ENCODE measurements around the gene LAGE3.
A peak's percentile ranks its signal among the peaks of the same experiment; 100 is the strongest.

Gene LAGE3

GRCh38 chrX:154435171-154435733, 43.8 kb downstream of the LAGE3 start:
- H3K27me3 ChIP-seq (ENCODE audit: control insufficient read depth, insufficient read depth, low read length) = no peaks in the 10 kb centered on the region
- no peak overlapping the region for H3K9ac ChIP-seq (ENCODE audit: low read depth, low read length)
- no peak overlapping the region for H3K4me3 ChIP-seq (ENCODE audit: low read depth, low read length)
- H3K4me1 ChIP-seq (ENCODE audit: control insufficient read depth, insufficient read depth, low read length) = no peaks in the 10 kb centered on the region
- H3K9me3 ChIP-seq (ENCODE audit: control insufficient read depth, insufficient read depth, low read length) = no peaks in the 10 kb centered on the region
- H3K36me3 ChIP-seq (ENCODE audit: control insufficient read depth, insufficient read depth, low read length) = peaks cover 28% of the 10 kb centered on the region

- Histone ChIP-seq H3K4me3 (ENCODE audit: low read depth, low read length) (no peak overlapping the region), H3K27me3 (ENCODE audit: control insufficient read depth, insufficient read depth, low read length) (no peaks in the 10 kb centered on the region), H3K9ac (ENCODE audit: low read depth, low read length) (no peak overlapping the region), H3K4me1 (ENCODE audit: control insufficient read depth, insufficient read depth, low read length) (no peaks in the 10 kb centered on the region), H3K36me3 (ENCODE audit: control insufficient read depth, insufficient read depth, low read length) (peaks cover 23% of the 10 kb centered on the region), H3K9me3 (ENCODE audit: control insufficient read depth, insufficient read depth, low read length) (no peaks in the 10 kb centered on the region)
Measured at GRCh38 chrX:154434394-154435168, 44.5 kb downstream of the LAGE3 start.

GRCh38 chrX:154433605-154434004, 45.5 kb downstream of the LAGE3 start:
- no peaks in the 10 kb centered on the region for H3K4me1 ChIP-seq (ENCODE audit: control insufficient read depth, insufficient read depth, low read length)
- H3K27me3 ChIP-seq (ENCODE audit: control insufficient read depth, insufficient read depth, low read length) = no peaks in the 10 kb centered on the region
- H3K4me3 ChIP-seq (ENCODE audit: low read depth, low read length) = no peak overlapping the region
- H3K36me3 ChIP-seq (ENCODE audit: control insufficient read depth, insufficient read depth, low read length) = peaks cover 16% of the 10 kb centered on the region
- H3K9me3 ChIP-seq (ENCODE audit: control insufficient read depth, insufficient read depth, low read length) = no peaks in the 10 kb centered on the region
- H3K9ac ChIP-seq (ENCODE audit: low read depth, low read length) = no peak overlapping the region

- H3K36me3 ChIP-seq (ENCODE audit: control insufficient read depth, insufficient read depth, low read length) = peaks cover 16% of the 10 kb centered on the region
- no peaks in the 10 kb centered on the region for H3K9me3 ChIP-seq (ENCODE audit: control insufficient read depth, insufficient read depth, low read length)
- H3K9ac ChIP-seq (ENCODE audit: low read depth, low read length) = no peak overlapping the region
- no peak overlapping the region for H3K4me3 ChIP-seq (ENCODE audit: low read depth, low read length)
- H3K4me1 ChIP-seq (ENCODE audit: control insufficient read depth, insufficient read depth, low read length) = no peaks in the 10 kb centered on the region
- no peaks in the 10 kb centered on the region for H3K27me3 ChIP-seq (ENCODE audit: control insufficient read depth, insufficient read depth, low read length)
Measured at GRCh38 chrX:154432210-154432609, 46.9 kb downstream of the LAGE3 start.

- H3K27me3 ChIP-seq (ENCODE audit: control insufficient read depth, insufficient read depth, low read length) = no peaks in the 10 kb centered on the region
- no peak overlapping the region for H3K4me3 ChIP-seq (ENCODE audit: low read depth, low read length)
- H3K36me3 ChIP-seq (ENCODE audit: control insufficient read depth, insufficient read depth, low read length) = peaks cover 16% of the 10 kb centered on the region
- no peaks in the 10 kb centered on the region for H3K4me1 ChIP-seq (ENCODE audit: control insufficient read depth, insufficient read depth, low read length)
- no peaks in the 10 kb centered on the region for H3K9me3 ChIP-seq (ENCODE audit: control insufficient read depth, insufficient read depth, low read length)
- H3K9ac ChIP-seq (ENCODE audit: low read depth, low read length) = no peak overlapping the region
Measured at GRCh38 chrX:154431341-154431740, 47.7 kb downstream of the LAGE3 start.

GRCh38 chrX:154430916-154431315, 48.2 kb downstream of the LAGE3 start:
- Histone ChIP-seq H3K4me1 (ENCODE audit: control insufficient read depth, insufficient read depth, low read length) (no peaks in the 10 kb centered on the region), H3K27me3 (ENCODE audit: control insufficient read depth, insufficient read depth, low read length) (no peaks in the 10 kb centered on the region), H3K9me3 (ENCODE audit: control insufficient read depth, insufficient read depth, low read length) (no peaks in the 10 kb centered on the region), H3K9ac (ENCODE audit: low read depth, low read length) (no peak overlapping the region), H3K4me3 (ENCODE audit: low read depth, low read length) (no peak overlapping the region), H3K36me3 (ENCODE audit: control insufficient read depth, insufficient read depth, low read length) (peaks cover 16% of the 10 kb centered on the region)

- Histone ChIP-seq H3K36me3 (ENCODE audit: control insufficient read depth, insufficient read depth, low read length) (peaks cover 15% of the 10 kb centered on the region), H3K9me3 (ENCODE audit: control insufficient read depth, insufficient read depth, low read length) (no peaks in the 10 kb centered on the region), H3K9ac (ENCODE audit: low read depth, low read length) (no peak overlapping the region), H3K27me3 (ENCODE audit: control insufficient read depth, insufficient read depth, low read length) (no peaks in the 10 kb centered on the region), H3K4me1 (ENCODE audit: control insufficient read depth, insufficient read depth, low read length) (no peaks in the 10 kb centered on the region), H3K4me3 (ENCODE audit: low read depth, low read length) (no peak overlapping the region)
Measured at GRCh38 chrX:154430479-154430878, 48.6 kb downstream of the LAGE3 start.

- H3K4me3 ChIP-seq (ENCODE audit: low read depth, low read length) = no peak overlapping the region
- no peaks in the 10 kb centered on the region for H3K9me3 ChIP-seq (ENCODE audit: control insufficient read depth, insufficient read depth, low read length)
- H3K27me3 ChIP-seq (ENCODE audit: control insufficient read depth, insufficient read depth, low read length) = no peaks in the 10 kb centered on the region
- no peaks in the 10 kb centered on the region for H3K4me1 ChIP-seq (ENCODE audit: control insufficient read depth, insufficient read depth, low read length)
- peaks cover 11% of the 10 kb centered on the region for H3K36me3 ChIP-seq (ENCODE audit: control insufficient read depth, insufficient read depth, low read length)
- H3K9ac ChIP-seq (ENCODE audit: low read depth, low read length) = no peak overlapping the region
Measured at GRCh38 chrX:154429711-154430110, 49.4 kb downstream of the LAGE3 start.

- no peak within 1 kb of the TSS for H3K9ac ChIP-seq (ENCODE audit: low read depth, low read length)
- H3K4me1 ChIP-seq (ENCODE audit: control insufficient read depth, insufficient read depth, low read length) = no peaks in the 10 kb centered on the region
- peaks cover 11% of the 10 kb centered on the region for H3K36me3 ChIP-seq (ENCODE audit: control insufficient read depth, insufficient read depth, low read length)
- no peaks in the 10 kb centered on the region for H3K9me3 ChIP-seq (ENCODE audit: control insufficient read depth, insufficient read depth, low read length)
- H3K4me3 ChIP-seq (ENCODE audit: low read depth, low read length) = peak within 1 kb of the TSS; percentile 55
- no peaks in the 10 kb centered on the region for H3K27me3 ChIP-seq (ENCODE audit: control insufficient read depth, insufficient read depth, low read length)
Measured at GRCh38 chrX:154428176-154429171, 50.6 kb downstream of the LAGE3 start, which contains the start of gene ATP6AP1. ATP6AP1 (plus strand) TSS chrX:154428677; CDS start chrX:154428693, 16 bp downstream.
